Breast epithelium (tissue), 3 donors: ENCODE measurements around the gene IDUA.

ENCODE experiments used
- POLR2A ChIP-seq: fragments of 450-650 bp; IDR thresholded peaks from one replicate; pipeline ENCODE4 v1.6.1; 2016; ENCODE audit warnings: antibody characterized with exemption, mild to moderate bottlenecking, moderate library complexity
- TF ChIP-seq, protein P1 (sequence below), 3 donors: fragments of 450-650 bp; IDR thresholded peaks; one replicate each; pipeline ENCODE4 v1.5.1; 2016 to 2017; ENCODE audit warnings: antibody characterized with exemption in 3 of 3, mild to moderate bottlenecking in 3 of 3, moderate library complexity in 3 of 3

- no peak for TF ChIP-seq POLR2A
- TF ChIP-seq, protein P1, sequence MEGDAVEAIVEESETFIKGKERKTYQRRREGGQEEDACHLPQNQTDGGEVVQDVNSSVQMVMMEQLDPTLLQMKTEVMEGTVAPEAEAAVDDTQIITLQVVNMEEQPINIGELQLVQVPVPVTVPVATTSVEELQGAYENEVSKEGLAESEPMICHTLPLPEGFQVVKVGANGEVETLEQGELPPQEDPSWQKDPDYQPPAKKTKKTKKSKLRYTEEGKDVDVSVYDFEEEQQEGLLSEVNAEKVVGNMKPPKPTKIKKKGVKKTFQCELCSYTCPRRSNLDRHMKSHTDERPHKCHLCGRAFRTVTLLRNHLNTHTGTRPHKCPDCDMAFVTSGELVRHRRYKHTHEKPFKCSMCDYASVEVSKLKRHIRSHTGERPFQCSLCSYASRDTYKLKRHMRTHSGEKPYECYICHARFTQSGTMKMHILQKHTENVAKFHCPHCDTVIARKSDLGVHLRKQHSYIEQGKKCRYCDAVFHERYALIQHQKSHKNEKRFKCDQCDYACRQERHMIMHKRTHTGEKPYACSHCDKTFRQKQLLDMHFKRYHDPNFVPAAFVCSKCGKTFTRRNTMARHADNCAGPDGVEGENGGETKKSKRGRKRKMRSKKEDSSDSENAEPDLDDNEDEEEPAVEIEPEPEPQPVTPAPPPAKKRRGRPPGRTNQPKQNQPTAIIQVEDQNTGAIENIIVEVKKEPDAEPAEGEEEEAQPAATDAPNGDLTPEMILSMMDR (IDR thresholded peaks at IDR 0.05): no peak
Measured at GRCh38 chr4:957231-957580, 29.6 kb upstream of the IDUA start.
